ENCODE data around the gene GNAT3.

The GNAT3 gene

GRCh38 chr7:80500325-80500724 lies 11.5 kb downstream of the GNAT3 start:
- no peak for DNase-seq (ENCODE audit: low read depth in 2 of 2)

DNA sequence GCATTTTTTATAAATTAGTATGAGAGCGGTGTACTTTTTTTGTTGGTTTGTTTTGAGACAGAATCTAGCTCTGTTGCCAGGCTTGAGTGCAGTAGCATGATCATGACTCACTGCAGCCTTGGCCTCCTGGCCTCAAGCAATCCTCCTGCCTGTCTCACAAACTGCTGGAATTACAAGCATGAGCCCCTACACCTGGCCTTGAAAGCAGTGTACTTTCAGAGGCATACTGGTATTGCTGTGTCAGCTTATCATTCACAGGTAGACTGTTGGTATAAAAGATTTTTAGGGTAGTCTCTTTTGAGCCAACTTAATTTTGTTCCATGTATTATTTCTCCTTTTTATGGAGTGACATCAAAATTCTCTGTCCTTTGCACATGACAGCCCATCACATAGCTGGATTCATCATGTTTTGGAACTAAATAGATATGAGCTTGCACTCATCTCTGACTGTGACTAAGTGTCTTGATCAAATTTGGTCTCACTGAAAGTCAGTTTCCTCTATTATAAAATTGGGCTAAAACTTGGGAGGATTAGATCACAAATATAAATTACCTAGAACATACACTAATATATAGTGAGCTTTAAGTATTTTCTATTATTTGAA lies 12.4 kb downstream of the GNAT3 start:
- no peak for DNase-seq (ENCODE audit: low read depth in 2 of 2)

DNA sequence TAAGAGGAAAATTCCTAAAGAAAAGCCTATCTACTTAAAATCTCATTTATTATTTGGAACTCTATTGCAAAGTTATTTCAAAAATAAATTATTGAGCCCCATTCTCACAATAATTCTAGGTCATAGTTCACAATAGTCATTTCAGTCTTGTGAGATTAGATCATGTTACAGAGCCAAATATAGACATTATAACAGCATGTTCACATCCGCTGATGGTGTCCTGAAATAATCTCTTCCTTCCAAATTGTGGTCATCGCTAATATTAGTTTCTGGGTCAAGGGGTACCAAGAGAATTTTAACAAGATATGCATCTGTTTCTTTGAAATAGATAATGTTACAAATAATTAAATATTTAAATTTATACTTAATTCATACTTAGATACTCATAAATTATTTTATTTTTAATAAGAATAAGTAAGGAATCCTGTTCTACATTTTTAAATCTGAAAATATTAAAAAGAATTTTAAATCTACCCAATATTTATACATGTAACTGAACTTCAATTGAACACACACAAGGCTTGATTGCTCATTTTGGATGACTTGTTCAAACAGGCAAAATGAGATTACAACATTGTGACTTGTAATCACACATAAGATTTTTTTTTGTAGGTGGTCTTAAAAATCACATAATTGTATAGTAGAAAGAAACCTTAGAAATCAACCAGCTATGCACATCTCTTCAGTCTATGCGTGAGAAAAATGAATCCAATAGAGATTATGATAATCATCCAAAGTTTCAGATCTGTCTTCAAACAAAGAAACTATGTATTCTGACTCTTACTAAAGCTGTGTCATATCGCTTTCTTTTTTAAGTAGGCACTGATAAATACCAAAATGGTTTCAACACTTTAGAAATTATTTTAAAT lies 13.1 kb downstream of the GNAT3 start:
- DNase-seq (ENCODE audit: low read depth in 2 of 2): no peak

DNA sequence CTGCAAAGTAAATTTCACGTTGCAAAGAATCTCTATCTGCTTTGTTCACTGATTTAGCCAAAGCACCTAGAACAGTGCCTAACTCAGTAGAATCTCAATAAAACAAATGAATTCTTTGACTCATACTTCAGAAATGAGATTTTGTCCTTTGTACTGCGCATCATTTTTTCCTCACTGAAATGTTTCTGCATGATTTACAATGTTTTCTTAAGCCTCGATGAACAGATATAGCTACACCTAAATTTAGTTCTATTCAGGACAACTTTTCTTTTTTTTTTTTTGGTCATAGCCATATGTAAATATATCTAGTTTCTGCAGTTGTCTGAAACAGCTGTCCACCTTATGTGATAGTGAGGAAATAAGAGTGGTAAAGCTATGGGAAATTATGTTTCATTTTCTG lies 15.3 kb downstream of the GNAT3 start:
- DNase-seq (ENCODE audit: low read depth in 2 of 2): no peak

DNA sequence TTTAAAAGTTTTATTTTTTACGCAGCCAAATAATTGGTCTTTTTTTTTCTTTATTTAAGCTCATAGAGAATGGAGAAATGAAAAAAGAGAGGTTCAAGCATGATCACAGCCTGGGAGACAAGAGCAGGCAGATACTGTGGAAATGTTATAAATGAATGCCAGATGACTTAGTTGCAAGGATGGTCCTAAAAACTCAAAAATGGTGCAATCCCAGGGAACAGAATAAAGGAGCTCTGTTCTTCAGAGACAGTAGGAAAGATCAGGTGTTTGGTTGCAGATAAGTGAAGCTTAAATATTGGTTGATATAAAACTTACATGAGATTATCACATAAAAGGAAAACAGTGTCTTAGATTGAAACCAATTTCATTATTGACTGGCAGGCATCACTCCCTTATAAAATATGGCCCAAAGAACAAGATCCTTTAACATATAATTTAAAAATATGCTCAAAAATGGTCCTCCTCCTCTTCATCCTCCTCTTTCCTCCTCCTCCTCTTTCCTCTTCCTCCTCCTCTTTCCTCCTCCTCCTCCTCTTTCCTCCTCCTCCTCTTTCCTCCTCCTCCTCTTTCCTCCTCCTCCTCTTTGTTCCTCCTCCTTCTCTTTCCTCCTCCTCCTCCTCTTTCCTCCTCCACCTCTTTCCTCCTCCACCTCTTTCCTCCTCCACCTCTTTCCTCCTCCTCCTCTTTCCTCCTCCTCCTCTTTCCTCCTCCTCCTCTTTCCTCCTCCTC lies 18.6 kb downstream of the GNAT3 start:
- no peak for DNase-seq (ENCODE audit: low read depth in 2 of 2)

GRCh38 chr7:80491462-80491861 lies 20.4 kb downstream of the GNAT3 start:
- no peak for DNase-seq (ENCODE audit: low read depth in 2 of 2)

GRCh38 chr7:80488851-80489370 lies 23.0 kb downstream of the GNAT3 start:
- no peak for DNase-seq (ENCODE audit: low read depth in 2 of 2)

- no peak for DNase-seq (ENCODE audit: low read depth in 2 of 2)
These were observed 23.5 kb downstream of the GNAT3 start for GRCh38 chr7:80488406-80488805.

GRCh38 chr7:80485721-80486120 lies 26.1 kb downstream of the GNAT3 start:
- DNase-seq (ENCODE audit: low read depth in 2 of 2): no peak

DNA sequence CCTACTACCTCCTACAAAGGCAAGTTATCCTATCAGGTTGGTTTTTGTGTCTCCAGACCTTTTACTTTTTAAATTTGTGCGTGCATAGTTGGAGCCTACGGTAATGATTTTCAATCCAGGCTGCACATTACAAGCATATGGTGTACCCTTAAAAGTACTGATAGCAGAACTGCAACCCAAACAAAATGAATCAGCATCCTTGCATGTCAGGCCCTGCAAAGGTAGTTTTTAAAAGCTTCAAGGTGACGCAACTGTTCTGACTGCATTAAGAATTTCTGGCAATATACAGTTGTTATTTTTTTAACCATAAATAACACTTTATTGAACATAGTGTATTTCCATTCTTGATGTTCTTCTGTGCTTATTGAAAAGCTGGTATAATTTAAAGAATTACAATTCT lies 28.9 kb downstream of the GNAT3 start:
- DNase-seq (ENCODE audit: low read depth in 2 of 2): no peak

DNA sequence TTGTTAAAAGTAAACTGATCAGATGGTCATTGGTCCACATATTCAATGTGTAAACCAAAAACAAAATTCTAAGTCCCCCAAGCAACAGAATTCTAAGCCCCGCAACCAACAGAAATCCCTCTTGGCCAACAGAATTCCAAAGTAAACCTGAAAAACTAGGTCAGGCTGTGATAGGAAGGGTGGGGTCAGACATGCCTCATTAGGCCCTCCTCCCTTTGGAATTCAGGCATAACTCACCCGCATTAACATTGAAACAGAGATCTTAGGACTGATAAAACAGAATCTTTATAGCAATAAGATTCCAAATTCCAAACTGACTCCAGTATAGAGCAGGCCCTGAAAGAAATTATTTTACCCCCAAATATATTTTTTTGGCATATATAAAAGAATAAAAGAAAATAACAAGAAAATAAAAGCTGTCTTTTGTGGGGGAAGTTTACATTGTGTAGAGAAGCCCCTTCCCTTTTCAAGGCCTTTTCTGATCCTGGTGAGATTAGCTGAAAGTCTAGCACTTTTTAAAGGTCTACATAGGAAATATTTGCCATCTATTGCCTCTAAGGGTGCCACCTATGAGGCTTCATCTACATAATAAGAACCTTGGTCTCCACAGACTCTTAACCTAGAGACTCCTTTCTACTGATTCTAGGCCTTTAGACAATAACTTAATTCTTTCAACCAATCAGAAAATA lies 30.5 kb downstream of the GNAT3 start:
- no peak for DNase-seq (ENCODE audit: low read depth in 2 of 2)

GRCh38 chr7:80480566-80480965 lies 31.3 kb downstream of the GNAT3 start:
- no peak for DNase-seq (ENCODE audit: low read depth in 2 of 2)

DNA sequence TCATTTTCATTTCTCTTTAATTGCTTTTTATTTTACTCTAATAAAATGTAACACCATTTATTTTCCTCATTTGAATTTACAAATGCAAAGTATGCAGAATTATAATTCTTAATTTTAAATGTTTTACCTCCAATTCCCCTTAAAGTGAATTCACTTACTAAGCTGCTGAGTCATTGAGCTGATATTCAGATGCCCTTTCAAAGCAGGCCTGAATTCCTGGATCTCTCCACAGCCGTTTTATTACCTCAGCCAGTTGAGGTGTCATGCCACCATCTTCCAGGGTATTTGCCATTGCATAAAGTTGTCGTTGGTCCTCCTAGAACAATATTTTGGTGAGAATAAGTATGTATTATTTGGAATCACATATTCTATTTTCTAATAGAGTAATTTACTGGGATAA lies 33.2 kb downstream of the GNAT3 start:
- no peak for DNase-seq (ENCODE audit: low read depth in 2 of 2)

- DNase-seq (ENCODE audit: low read depth in 2 of 2): no peak
These were observed 35.8 kb downstream of the GNAT3 start for GRCh38 chr7:80476035-80476434.

DNA sequence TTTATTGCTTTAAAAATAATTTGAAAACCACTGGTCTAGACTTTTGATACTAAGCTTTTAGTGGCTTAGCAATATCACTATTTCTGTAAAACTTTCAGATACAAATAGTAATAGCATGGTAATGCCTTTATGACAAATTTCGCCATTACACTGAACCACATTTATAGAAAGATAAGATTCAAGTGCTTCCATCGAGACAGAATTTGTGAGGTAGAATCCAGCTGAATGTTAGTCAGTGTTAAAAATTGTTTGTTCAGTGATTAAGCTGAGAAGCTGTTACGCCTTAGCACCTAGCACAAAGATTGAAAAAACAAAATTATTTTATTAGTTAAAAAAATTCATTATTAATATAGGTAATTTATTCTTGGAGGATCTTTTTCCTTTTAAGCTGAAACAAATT lies 36.5 kb downstream of the GNAT3 start:
- DNase-seq (ENCODE audit: low read depth in 2 of 2): no peak

- DNase-seq (ENCODE audit: low read depth in 2 of 2): no peak
These were observed 38.1 kb downstream of the GNAT3 start for GRCh38 chr7:80473751-80474150.

DNA sequence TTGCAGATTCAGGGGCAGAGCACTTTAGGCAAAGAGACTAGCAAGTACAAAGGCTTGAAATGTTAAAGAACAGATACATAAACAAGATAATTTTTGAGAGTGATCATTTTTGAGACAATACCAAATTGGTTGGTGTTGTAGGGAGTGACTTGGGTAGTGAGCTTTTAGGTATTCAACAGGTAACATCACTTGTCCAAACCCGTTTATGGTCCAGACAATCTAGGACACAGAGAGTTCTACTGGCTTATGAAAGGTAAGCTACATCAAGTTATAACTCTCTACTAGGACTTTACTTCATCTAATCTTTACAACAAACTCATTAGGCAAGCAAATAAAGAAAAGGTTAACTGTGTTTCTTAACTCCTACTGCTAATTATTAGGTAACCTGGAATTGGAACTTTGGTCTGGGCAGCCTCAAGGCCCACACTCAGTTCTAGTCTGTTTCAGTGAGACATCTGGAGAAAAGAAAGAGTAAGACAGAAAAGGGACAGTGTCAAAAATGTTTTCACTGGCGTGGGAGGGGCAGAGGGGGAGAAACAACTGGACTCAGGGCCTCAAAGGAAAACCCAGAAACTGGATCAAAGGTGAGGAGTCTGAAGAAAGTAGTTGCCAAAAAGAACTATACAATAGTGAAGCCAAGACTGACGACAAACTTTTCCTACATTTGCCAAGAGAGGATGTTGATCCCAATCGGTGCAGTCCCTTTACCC lies 39.2 kb downstream of the GNAT3 start:
- no peak for DNase-seq (ENCODE audit: low read depth in 2 of 2)

DNA sequence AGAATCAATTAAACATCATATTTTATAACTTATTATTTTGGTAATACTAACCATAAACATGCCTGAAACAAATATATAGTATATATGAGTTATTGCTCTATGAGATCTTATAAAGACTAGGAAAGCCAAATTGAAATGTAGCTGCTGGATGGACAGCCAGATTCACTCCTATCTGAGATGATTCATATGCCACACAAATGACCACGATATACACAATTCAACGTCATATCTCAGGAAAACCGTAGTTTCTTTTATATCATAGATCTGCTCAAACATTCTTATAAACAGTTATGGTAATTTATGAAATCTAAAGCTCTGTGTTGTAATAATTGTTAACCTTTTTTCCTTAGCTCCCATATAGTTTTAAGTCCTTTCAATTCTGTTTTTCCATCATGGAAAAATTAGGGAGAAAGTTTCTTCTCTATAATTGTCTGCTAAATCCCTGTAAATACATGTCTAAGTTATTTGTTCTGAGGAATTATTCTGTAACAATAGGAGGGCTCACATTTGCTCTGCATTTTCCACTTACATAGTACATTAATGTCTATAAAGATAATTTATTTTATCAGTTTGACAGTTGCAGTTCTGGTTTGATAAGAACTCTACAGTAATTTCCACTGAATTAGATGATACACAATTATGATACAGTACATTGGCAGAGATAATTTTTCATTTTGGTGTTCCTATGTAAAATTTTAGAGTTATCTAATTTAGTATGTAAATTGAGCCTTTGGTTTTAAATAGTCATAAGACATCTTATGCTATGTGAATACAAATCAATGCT lies 42.7 kb downstream of the GNAT3 start:
- no peak for DNase-seq (ENCODE audit: low read depth in 2 of 2)

DNA sequence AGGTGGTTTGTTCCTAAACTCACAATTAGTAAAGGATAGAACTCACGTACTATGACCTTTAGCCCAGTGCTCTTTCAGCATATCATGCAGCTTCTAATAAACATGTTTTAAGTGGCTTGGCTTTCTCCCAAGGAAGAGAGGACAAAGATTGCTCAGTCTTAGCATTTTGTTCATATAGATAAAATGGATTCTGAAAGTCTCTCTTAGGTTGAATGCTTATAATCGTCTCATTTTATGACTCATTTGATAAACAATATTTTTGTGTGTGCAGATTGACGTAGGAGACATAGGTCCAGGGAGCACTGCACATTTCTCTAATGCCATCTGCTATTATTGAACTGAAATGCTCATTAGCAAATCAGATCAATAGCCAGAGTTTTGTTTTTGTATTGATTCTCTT lies 44.8 kb downstream of the GNAT3 start:
- no peak for DNase-seq (ENCODE audit: low read depth in 2 of 2)

DNA sequence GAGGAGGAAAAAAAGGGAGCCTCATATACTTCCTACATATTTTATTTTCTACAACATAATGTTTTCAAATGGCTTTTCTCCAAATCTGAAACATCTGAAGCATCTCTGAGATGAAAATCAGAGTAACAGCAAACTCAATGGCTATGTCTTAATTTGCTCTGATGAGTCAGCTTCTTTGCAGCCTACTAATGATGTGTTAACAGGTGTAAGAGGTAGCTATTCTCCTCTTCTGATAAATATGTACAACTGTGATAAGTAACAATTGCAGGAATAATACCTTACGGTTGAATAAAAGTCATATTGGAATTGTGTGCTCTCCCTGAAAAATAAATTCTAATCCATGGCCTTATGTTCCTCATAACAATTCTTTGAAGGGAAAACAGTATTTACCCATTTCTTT lies 45.2 kb downstream of the GNAT3 start:
- DNase-seq (ENCODE audit: low read depth in 2 of 2): no peak

DNA sequence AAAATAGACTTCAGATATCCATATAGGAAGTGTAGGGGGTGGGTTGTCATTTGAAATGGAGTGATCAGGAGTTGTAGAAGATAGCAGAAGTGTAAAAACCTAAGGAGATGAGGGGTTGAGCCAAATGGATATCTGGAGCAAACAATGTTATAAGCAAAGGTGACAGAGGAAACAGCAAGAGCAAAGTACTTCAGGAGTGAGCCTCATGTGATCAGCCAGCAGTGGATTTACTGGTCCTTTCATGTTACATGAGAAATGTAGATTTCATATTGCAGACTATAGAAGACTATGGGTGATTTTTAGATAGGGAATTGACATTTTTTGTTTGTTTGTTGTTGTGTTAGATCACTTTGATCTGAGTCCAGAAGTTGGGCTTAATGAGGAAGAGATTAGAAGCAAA lies 47.7 kb downstream of the GNAT3 start:
- no peak for DNase-seq (ENCODE audit: low read depth in 2 of 2)
